Fibroblast of pulmonary artery (primary cell): ENCODE data around the gene PFDN1.
A peak's percentile ranks its signal among the peaks of the same experiment; 100 is the strongest.

ENCODE experiments used
- DNase-seq: peaks from one replicate; pipeline ENCODE4 v3.0.0-alpha.2; 2010; ENCODE audit warnings: low read depth
- H3K4me3 ChIP-seq: replicated peaks from 2 replicates; pipeline ENCODE4 v1.5.1; 2011; ENCODE audit warnings: low read depth, mild to moderate bottlenecking, control low read depth, low read length, moderate library complexity
- TF ChIP-seq, protein P1 (sequence below): IDR thresholded peaks from 2 replicates; pipeline ENCODE4 v1.5.1; 2011; ENCODE audit warnings: mild to moderate bottlenecking, control low read depth, low read length, inconsistent platforms; ENCODE audit errors: missing control alignments

Gene PFDN1

DNA sequence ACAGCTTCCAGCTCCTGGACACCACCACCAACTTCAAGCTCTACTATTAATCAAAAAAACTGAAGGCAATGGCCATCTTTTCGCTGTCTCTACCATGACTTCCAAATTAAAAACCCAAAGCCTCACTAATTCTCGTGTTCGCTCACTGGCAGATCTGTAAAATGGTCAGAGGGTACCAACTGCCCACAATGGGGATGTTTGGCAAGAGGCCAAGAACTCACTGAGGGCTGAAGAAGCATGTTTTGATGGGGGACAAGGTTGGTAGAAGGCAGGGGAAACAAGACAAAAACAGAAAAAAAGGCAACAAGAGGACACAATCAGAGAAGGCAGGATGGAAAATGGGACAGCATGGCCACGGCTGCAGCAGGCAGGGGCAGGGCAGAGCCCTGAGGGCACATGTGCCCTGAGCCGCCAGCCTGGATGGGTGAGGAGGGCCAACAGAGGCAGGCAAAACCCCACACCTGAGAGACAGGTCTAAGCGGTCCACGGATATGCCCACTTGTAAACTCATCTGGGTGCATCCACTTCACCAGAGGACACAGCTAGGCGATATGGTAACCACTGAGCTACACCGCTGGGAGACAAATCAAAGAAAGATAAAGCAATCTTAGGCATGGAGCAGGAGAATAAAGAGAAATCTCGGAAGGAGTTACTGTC is 50.3 kb downstream of the PFDN1 start:
- TF ChIP-seq, protein P1, sequence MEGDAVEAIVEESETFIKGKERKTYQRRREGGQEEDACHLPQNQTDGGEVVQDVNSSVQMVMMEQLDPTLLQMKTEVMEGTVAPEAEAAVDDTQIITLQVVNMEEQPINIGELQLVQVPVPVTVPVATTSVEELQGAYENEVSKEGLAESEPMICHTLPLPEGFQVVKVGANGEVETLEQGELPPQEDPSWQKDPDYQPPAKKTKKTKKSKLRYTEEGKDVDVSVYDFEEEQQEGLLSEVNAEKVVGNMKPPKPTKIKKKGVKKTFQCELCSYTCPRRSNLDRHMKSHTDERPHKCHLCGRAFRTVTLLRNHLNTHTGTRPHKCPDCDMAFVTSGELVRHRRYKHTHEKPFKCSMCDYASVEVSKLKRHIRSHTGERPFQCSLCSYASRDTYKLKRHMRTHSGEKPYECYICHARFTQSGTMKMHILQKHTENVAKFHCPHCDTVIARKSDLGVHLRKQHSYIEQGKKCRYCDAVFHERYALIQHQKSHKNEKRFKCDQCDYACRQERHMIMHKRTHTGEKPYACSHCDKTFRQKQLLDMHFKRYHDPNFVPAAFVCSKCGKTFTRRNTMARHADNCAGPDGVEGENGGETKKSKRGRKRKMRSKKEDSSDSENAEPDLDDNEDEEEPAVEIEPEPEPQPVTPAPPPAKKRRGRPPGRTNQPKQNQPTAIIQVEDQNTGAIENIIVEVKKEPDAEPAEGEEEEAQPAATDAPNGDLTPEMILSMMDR: no peak
- DNase-seq: no peak
- no peak overlapping the region for H3K4me3 ChIP-seq

DNA sequence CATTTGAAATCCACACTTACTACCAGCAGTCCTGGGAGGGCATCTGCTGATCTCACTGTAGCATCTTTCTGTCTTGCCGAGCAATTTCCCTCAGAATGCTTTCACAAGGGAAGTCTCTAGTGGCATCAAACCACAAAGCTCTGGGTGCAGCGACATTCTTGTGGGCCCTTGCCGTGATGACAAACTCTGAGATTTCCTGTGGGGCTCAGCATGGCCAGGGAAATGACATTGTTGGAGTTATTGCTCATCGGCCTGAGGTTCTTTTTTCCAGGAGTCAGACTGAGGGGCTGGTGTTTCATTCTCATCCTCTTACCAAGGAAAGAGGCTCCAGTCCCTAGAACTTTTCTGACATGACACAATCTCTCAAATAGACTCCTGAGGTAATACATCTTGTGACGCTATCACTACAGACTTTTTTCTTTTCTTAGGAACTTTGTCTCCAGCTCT is 51.4 kb downstream of the PFDN1 start:
- DNase-seq: peak; percentile 85
- TF ChIP-seq, protein P1: no peak
- no peak overlapping the region for H3K4me3 ChIP-seq

DNA sequence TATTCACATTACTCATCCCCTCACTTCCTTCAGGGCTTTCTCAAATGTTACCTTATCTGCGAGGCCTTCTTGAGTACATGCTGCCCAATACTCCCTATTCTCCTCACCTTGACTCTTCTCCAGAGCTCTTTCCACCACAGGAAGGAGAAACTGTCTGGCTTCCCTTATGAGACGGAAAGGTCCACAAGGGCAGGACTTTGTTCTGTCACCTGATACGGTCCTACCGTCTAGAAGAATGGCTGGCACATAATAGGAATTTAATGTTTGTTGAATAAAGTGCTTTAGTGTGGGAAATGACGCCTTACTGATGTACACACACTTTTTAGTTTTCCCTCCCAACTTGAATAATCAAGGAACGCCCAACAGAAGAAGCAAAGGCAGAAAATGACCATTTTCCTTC is 52.5 kb downstream of the PFDN1 start:
- TF ChIP-seq, protein P1: no peak
- H3K4me3 ChIP-seq: no peak overlapping the region
- no peak for DNase-seq

DNA sequence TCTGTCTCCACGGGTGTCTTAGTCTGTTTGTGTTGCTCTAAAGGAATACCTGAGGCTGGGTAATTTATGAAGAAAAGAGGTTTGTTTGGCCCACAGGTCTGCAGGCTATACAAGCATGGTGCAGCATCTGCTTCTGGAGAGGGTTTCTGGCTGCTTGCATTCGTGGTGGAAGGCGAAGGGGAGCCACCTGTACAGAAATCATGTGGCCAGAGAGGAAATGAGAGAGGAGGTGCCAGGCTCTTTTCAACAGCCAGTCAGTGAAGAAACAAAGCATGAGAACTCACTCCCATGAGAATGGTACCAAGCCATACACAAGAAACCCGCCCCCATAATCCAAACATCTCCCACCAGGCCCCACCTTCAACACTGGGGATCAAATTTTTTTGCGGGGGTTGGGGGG is 53.4 kb downstream of the PFDN1 start:
- DNase-seq: no peak
- no peak overlapping the region for H3K4me3 ChIP-seq
- TF ChIP-seq, protein P1: no peak

DNA sequence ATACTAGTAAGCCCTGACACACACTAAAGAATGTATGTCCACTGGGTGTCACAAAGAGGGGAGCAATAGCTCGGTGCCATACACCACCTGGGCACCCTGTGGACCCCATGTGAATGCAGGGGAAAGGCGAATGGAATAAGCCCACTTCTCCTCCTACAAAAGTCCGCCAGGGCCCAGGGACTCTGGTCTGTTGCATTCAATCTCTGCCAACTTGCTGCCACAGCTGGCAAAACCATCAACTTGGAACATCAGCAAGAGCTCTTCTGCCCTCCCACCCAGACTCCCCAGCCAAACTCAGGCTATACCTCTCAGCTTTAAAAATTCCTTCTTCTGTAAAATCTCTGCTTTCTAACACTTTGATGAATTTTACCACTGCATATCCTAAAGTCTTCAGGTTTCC is 54.5 kb downstream of the PFDN1 start:
- TF ChIP-seq, protein P1: no peak
- H3K4me3 ChIP-seq: no peak overlapping the region
- DNase-seq: no peak

DNA sequence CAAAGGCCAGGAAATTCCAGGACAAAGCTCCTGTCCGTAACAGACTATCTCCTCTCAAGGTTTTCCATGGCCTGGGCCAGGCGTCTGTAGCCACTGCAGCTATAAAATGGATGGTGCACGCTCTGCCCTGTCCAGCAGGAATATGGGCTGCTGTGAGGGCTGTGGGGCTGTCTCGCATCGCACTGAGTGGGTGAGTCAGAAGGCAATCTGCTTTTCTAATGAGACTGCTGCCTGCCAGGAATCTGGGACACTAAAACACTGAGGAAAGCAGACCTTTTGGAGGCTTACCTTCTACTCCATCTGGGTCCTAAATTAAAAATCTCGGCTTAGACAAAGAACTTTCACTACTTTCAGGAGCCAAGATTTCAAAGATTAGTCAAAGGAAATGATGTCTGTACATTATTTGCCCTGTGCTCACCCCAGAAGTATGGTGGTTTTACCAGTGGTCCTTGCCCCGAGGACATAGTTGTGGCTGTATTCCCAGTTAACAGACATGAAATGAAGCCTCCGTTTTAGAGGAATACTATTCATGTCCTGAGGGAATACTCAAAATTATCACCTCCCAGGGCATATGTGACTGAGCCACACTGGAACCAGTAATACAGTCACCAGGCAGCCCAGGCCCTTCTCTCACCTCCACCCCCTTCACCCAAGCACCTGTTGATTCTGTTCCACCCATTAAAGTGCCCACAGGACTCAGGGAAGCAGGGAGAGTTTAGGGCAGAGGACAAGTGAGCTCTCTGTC is 56.4 kb downstream of the PFDN1 start:
- TF ChIP-seq, protein P1: no peak
- DNase-seq: peak; percentile 77
- no peak overlapping the region for H3K4me3 ChIP-seq
